ENCODE data around the gene AKR1C8. TPM values are rescaled to one million over a fixed set of nuclear protein-coding genes. Genes with fewer than 3 reads are reported as not detected.
"Not testable (repeated sequence)": the region's sequence is repeated elsewhere in the genome, so short reads cannot be mapped to it uniquely, and the experiment has no call there.

The AKR1C8 gene
- total and polyA plus RNA-seq, 4 experiments from 2014 or later, result 8.5 to 9.2 TPM; not detected in 2

GRCh38 chr10:5211696-5212536, 27.0 kb upstream of the AKR1C8 start:
- H3K27me3 ChIP-seq (ENCODE audit: insufficient read depth, low read length), result no peaks in the 10 kb centered on the region
- H3K4me3 Mint-ChIP-seq, result no peak overlapping the region
- peaks cover 0 to 4% (median 1%) of the 10 kb centered on the region in 4 donors for H3K4me1 Mint-ChIP-seq
- H3K4me1 ChIP-seq (ENCODE audit: insufficient read depth, low read length), result no peaks in the 10 kb centered on the region
- H3K9me3 Mint-ChIP-seq, result peaks cover 0 to 20% (median 9%) of the 10 kb centered on the region in 8 donors
- no peaks in the 10 kb centered on the region for H3K9me3 ChIP-seq (ENCODE audit: control insufficient read depth in 1 of 2, low read length in 2 of 2)
- no peaks in the 10 kb centered on the region for H3K36me3 ChIP-seq (ENCODE audit: insufficient read depth, low read length)
- DNase-seq, result no peak
- peak overlapping the region in 1 of 7 donors; percentile 5 for H3K27ac Mint-ChIP-seq
- H3K27ac ChIP-seq (ENCODE audit: low read depth, low read length), result no peak overlapping the region
- intact Hi-C loops (cut with micrococcal nuclease), result loop anchor here (5.0 kb wide), 1 partner anchor 170 kb away; no protein-coding TSS in a partner anchor
- peaks cover 16 to 21% of the 10 kb centered on the region in 2 donors for H3K36me3 Mint-ChIP-seq
- H3K4me3 ChIP-seq (ENCODE audit: low read length in 2 of 2), result no peak overlapping the region
- POLR2A ChIA-PET (ENCODE audit: partially characterized antibody), result no interaction called here
- H3K27me3 Mint-ChIP-seq, result peaks cover 0 to 4% of the 10 kb centered on the region in 2 donors
- CTCF ChIA-PET (ENCODE audit: partially characterized antibody), result no interaction called here

GRCh38 chr10:5210261-5210660, 25.3 kb upstream of the AKR1C8 start:
- H3K27me3 Mint-ChIP-seq; H3K27me3 ChIP-seq (ENCODE audit: insufficient read depth, low read length); H3K4me3 Mint-ChIP-seq; H3K4me1 ChIP-seq (ENCODE audit: insufficient read depth, low read length); H3K4me1 Mint-ChIP-seq; H3K9me3 ChIP-seq (ENCODE audit: control insufficient read depth in 1 of 2, low read length in 2 of 2); H3K36me3 ChIP-seq (ENCODE audit: insufficient read depth, low read length); H3K4me3 ChIP-seq (ENCODE audit: low read length in 2 of 2); H3K27ac ChIP-seq (ENCODE audit: low read depth, low read length); DNase-seq: not testable (repeated sequence)
- peak overlapping the region in 1 of 7 donors; percentile 60 for H3K27ac Mint-ChIP-seq
- H3K9me3 Mint-ChIP-seq, result peaks cover 0 to 13% (median 7%) of the 10 kb centered on the region in 8 donors
- POLR2A ChIA-PET (ENCODE audit: partially characterized antibody), result interaction anchor here (0.7 to 1.2 kb wide), 2 partner anchors 20 to 82 kb away, joined by 3 to 4 read pairs; no protein-coding TSS in a partner anchor
- peaks cover 14 to 18% of the 10 kb centered on the region in 2 donors for H3K36me3 Mint-ChIP-seq
- intact Hi-C loops (cut with micrococcal nuclease), result loop anchor here (5.0 kb wide), 1 partner anchor 172 kb away; no protein-coding TSS in a partner anchor
- CTCF ChIA-PET (ENCODE audit: partially characterized antibody), result interaction anchor here (1.1 to 1.3 kb wide), 2 partner anchors 21 to 170 kb away, joined by 3 to 4 read pairs; no protein-coding TSS in a partner anchor

- intact Hi-C loops (cut with micrococcal nuclease), result loop anchor here (5.0 kb wide), 1 partner anchor 173 kb away; no protein-coding TSS in a partner anchor
- H3K27ac Mint-ChIP-seq, result not testable (repeated sequence)
- POLR2A ChIA-PET (ENCODE audit: partially characterized antibody), result interaction anchor here (1.2 kb wide), 1 partner anchor 83 kb away, joined by 4 read pairs; no protein-coding TSS in a partner anchor
Observed at GRCh38 chr10:5209776-5210175, 24.8 kb upstream of the AKR1C8 start.

GRCh38 chr10:5206799-5207198, 21.8 kb upstream of the AKR1C8 start:
- Histone ChIP-seq H3K4me1 (ENCODE audit: insufficient read depth, low read length) (no peaks in the 10 kb centered on the region), H3K9me3 (ENCODE audit: control insufficient read depth in 1 of 2, low read length in 2 of 2) (no peaks in the 10 kb centered on the region), H3K4me3 (ENCODE audit: low read length in 2 of 2) (no peak overlapping the region), H3K27ac (ENCODE audit: low read depth, low read length) (no peak overlapping the region), H3K27me3 (ENCODE audit: insufficient read depth, low read length) (no peaks in the 10 kb centered on the region), H3K36me3 (ENCODE audit: insufficient read depth, low read length) (no peaks in the 10 kb centered on the region)
- POLR2A ChIA-PET (ENCODE audit: partially characterized antibody), result no interaction called here
- H3K36me3 Mint-ChIP-seq, result peaks cover 13 to 14% of the 10 kb centered on the region in 2 donors
- CTCF ChIA-PET (ENCODE audit: partially characterized antibody), result no interaction called here
- intact Hi-C loops (cut with micrococcal nuclease), result no loop called here
- no peak for DNase-seq
- peaks cover 4 to 9% (median 6%) of the 10 kb centered on the region in 4 donors for H3K4me1 Mint-ChIP-seq
- H3K9me3 Mint-ChIP-seq, result peaks cover 2 to 35% (median 25%) of the 10 kb centered on the region in 8 donors
- peaks cover 1 to 6% of the 10 kb centered on the region in 2 donors for H3K27me3 Mint-ChIP-seq
- H3K4me3 Mint-ChIP-seq, result no peak overlapping the region
- H3K27ac Mint-ChIP-seq, result no peak overlapping the region

More at GRCh38 chr10:5209776-5210175, 24.8 kb upstream of the AKR1C8 start:
- H3K4me1 Mint-ChIP-seq; DNase-seq; H3K27ac ChIP-seq (ENCODE audit: low read depth, low read length); H3K4me1 ChIP-seq (ENCODE audit: insufficient read depth, low read length); H3K4me3 ChIP-seq (ENCODE audit: low read length in 2 of 2); H3K4me3 Mint-ChIP-seq; H3K36me3 ChIP-seq (ENCODE audit: insufficient read depth, low read length); H3K27me3 Mint-ChIP-seq; H3K9me3 ChIP-seq (ENCODE audit: control insufficient read depth in 1 of 2, low read length in 2 of 2); H3K27me3 ChIP-seq (ENCODE audit: insufficient read depth, low read length): not testable (repeated sequence)
- H3K36me3 Mint-ChIP-seq, result peaks cover 14% of the 10 kb centered on the region in 2 donors
- CTCF ChIA-PET (ENCODE audit: partially characterized antibody), result interaction anchor here (1.1 to 1.3 kb wide), 2 partner anchors 21 to 170 kb away, joined by 3 to 4 read pairs; no protein-coding TSS in a partner anchor
- peaks cover 0 to 13% (median 5%) of the 10 kb centered on the region in 8 donors for H3K9me3 Mint-ChIP-seq

- Mint-ChIP-seq H3K27me3 (peaks cover 1 to 2% of the 10 kb centered on the region in 2 donors), H3K9me3 (peaks cover 3 to 29% (median 22%) of the 10 kb centered on the region in 8 donors), H3K4me3 (no peak overlapping the region), H3K36me3 (peaks cover 0 to 3% of the 10 kb centered on the region in 2 donors), H3K27ac (no peak overlapping the region), H3K4me1 (no peaks in the 10 kb centered on the region)
- DNase-seq, result no peak
- no peaks in the 10 kb centered on the region for H3K36me3 ChIP-seq (ENCODE audit: insufficient read depth, low read length)
- POLR2A ChIA-PET (ENCODE audit: partially characterized antibody), result no interaction called here
- H3K4me3 ChIP-seq (ENCODE audit: low read length in 2 of 2), result no peak overlapping the region
- no peaks in the 10 kb centered on the region for H3K27me3 ChIP-seq (ENCODE audit: insufficient read depth, low read length)
- intact Hi-C loops (cut with micrococcal nuclease), result no loop called here
- no peaks in the 10 kb centered on the region for H3K4me1 ChIP-seq (ENCODE audit: insufficient read depth, low read length)
- CTCF ChIA-PET (ENCODE audit: partially characterized antibody), result no interaction called here
- no peak overlapping the region for H3K27ac ChIP-seq (ENCODE audit: low read depth, low read length)
- no peaks in the 10 kb centered on the region for H3K9me3 ChIP-seq (ENCODE audit: control insufficient read depth in 1 of 2, low read length in 2 of 2)
Observed at GRCh38 chr10:5199398-5199797, 14.4 kb upstream of the AKR1C8 start.

- peaks cover 1 to 2% of the 10 kb centered on the region in 2 donors for H3K27me3 Mint-ChIP-seq
- H3K27ac Mint-ChIP-seq, result no peak overlapping the region
- H3K36me3 Mint-ChIP-seq, result peaks cover 0 to 1% of the 10 kb centered on the region in 2 donors
- Histone ChIP-seq H3K4me1 (ENCODE audit: insufficient read depth, low read length) (no peaks in the 10 kb centered on the region), H3K27me3 (ENCODE audit: insufficient read depth, low read length) (no peaks in the 10 kb centered on the region), H3K9me3 (ENCODE audit: control insufficient read depth in 1 of 2, low read length in 2 of 2) (no peaks in the 10 kb centered on the region), H3K27ac (ENCODE audit: low read depth, low read length) (no peak overlapping the region), H3K36me3 (ENCODE audit: insufficient read depth, low read length) (no peaks in the 10 kb centered on the region), H3K4me3 (ENCODE audit: low read length in 2 of 2) (no peak overlapping the region)
- no peak for DNase-seq
- no peak overlapping the region for H3K4me3 Mint-ChIP-seq
- H3K9me3 Mint-ChIP-seq, result peaks cover 3 to 22% (median 14%) of the 10 kb centered on the region in 8 donors
- POLR2A ChIA-PET (ENCODE audit: partially characterized antibody), result no interaction called here
- CTCF ChIA-PET (ENCODE audit: partially characterized antibody), result no interaction called here
- H3K4me1 Mint-ChIP-seq, result no peaks in the 10 kb centered on the region
- intact Hi-C loops (cut with micrococcal nuclease), result no loop called here
Observed at GRCh38 chr10:5198386-5198785, 13.4 kb upstream of the AKR1C8 start.

- Mint-ChIP-seq H3K36me3 (no peaks in the 10 kb centered on the region), H3K27me3 (no peaks in the 10 kb centered on the region), H3K4me1 (no peaks in the 10 kb centered on the region), H3K9me3 (peaks cover 0 to 6% (median 2%) of the 10 kb centered on the region in 8 donors), H3K4me3 (no peak within 1 kb of the TSS), H3K27ac (peak within 1 kb of the TSS in 1 of 7 donors; percentile 31)
- H3K4me3 ChIP-seq (ENCODE audit: low read length in 2 of 2), result no peak within 1 kb of the TSS
- no peak within 1 kb of the TSS for H3K27ac ChIP-seq (ENCODE audit: low read depth, low read length)
- no peaks in the 10 kb centered on the region for H3K27me3 ChIP-seq (ENCODE audit: insufficient read depth, low read length)
- intact Hi-C loops (cut with micrococcal nuclease), result no loop called here
- no peaks in the 10 kb centered on the region for H3K9me3 ChIP-seq (ENCODE audit: control insufficient read depth in 1 of 2, low read length in 2 of 2)
- DNase-seq, result no peak
- no peaks in the 10 kb centered on the region for H3K4me1 ChIP-seq (ENCODE audit: insufficient read depth, low read length)
- H3K36me3 ChIP-seq (ENCODE audit: insufficient read depth, low read length), result no peaks in the 10 kb centered on the region
- POLR2A ChIA-PET (ENCODE audit: partially characterized antibody), result no interaction called here
- CTCF ChIA-PET (ENCODE audit: partially characterized antibody), result no interaction called here
Observed at GRCh38 chr10:5196702-5197113, 11.8 kb upstream of the AKR1C8 start, which contains the start of gene AKR1C4. Gene AKR1C4, plus strand, starts transcription at chr10:5196837. Its CDS starts 31 bp downstream, at chr10:5196868.

Measured in CD4-positive, alpha-beta memory T cell (primary cell).